GM23248 (cell line): ENCODE data around the gene PTPRR.

ENCODE experiments used
- EZH2 ChIP-seq: fragments of 200-600 bp; sonication (generic); IDR thresholded peaks from 2 replicates; pipeline ENCODE4 v1.6.1; 2018; ENCODE audit warnings: antibody characterized with exemption, mild to moderate bottlenecking; ENCODE audit not compliant: insufficient read depth, poor library complexity, severe bottlenecking
- EZH2phosphoT487 ChIP-seq: fragments of 200-600 bp; sonication (generic); IDR thresholded peaks from 2 replicates; pipeline ENCODE4 v1.6.1; 2018; ENCODE audit warnings: antibody characterized with exemption, moderate library complexity, mild to moderate bottlenecking, low read depth; ENCODE audit not compliant: insufficient read depth

- no peak for TF ChIP-seq EZH2phosphoT487
- no peak for TF ChIP-seq EZH2
Measured at GRCh38 chr12:70747445-70748260, 172.9 kb downstream of the PTPRR start.
